A673 (cell line): ENCODE data around the gene FAM228A. TPM values are rescaled to one million over a fixed set of nuclear protein-coding genes. Genes with fewer than 3 reads are reported as not detected.

Experiments
- BruUV-seq: library from RNA; stranded (reverse); fragments of 400-500 nt; replicated peaks from 2 replicates; lab custom pipeline; 2021; lab: Mats Ljungman, UMichigan
- CTCF ChIA-PET: fragments of 300-600 bp; sonication (Branson Sonifier 250); formaldehyde crosslinking; loops from one replicate; lab custom pipeline; 2022; ENCODE audit warnings: antibody characterized with exemption; lab: Charles Lee
- POLR2A ChIA-PET: fragments of 300-600 bp; sonication (Branson Sonifier 250); formaldehyde crosslinking; loops from one replicate; lab custom pipeline; 2022; ENCODE audit warnings: antibody characterized with exemption; ENCODE audit not compliant: low non-redundant PET; lab: Charles Lee
- DNase-seq: peaks from one replicate; pipeline ENCODE4 v3.0.0-alpha.2; 2015; ENCODE audit warnings: low spot score
- H3K27ac ChIP-seq: fragments of 200-600 bp; sonication (generic); 2 replicates; pipeline ENCODE4 v1.5.1; 2016; ENCODE audit warnings: mixed run types, low read depth, mild to moderate bottlenecking, mixed read lengths, antibody characterized with exemption, low read length; ENCODE audit not compliant: poor library complexity, severe bottlenecking
- H3K27me3 ChIP-seq: fragments of 200-600 bp; sonication (generic); replicated peaks from 2 replicates; pipeline ENCODE4 v1.6.1; 2017; ENCODE audit warnings: mixed run types, low read depth, mild to moderate bottlenecking, mixed read lengths, antibody characterized with exemption, low read length; ENCODE audit not compliant: insufficient read depth, poor library complexity
- H3K36me3 ChIP-seq: fragments of 200-600 bp; sonication (generic); 2 replicates; pipeline ENCODE4 v1.6.1; 2016; ENCODE audit warnings: mixed run types, mild to moderate bottlenecking, mixed read lengths, antibody characterized with exemption, low read length; ENCODE audit not compliant: insufficient read depth, poor library complexity, severe bottlenecking
- H3K4me1 ChIP-seq: fragments of 200-600 bp; sonication (generic); 2 replicates; pipeline ENCODE4 v1.6.1; 2017; ENCODE audit warnings: mixed run types, mild to moderate bottlenecking, mixed read lengths, antibody characterized with exemption, low read length; ENCODE audit not compliant: insufficient read depth, poor library complexity, severe bottlenecking
- H3K4me3 ChIP-seq: fragments of 200-600 bp; sonication (generic); 2 replicates; pipeline ENCODE4 v1.5.1; 2016; ENCODE audit warnings: low read depth, mixed run types, mild to moderate bottlenecking, mixed read lengths, low read length; ENCODE audit not compliant: poor library complexity, severe bottlenecking
- H3K9me3 ChIP-seq: fragments of 200-600 bp; sonication (generic); 2 replicates; pipeline ENCODE4 v1.6.1; 2016; ENCODE audit warnings: mixed run types, low read depth, mild to moderate bottlenecking, mixed read lengths, antibody characterized with exemption, low read length; ENCODE audit not compliant: poor library complexity, severe bottlenecking
- EZH2 ChIP-seq: fragments of 200-600 bp; sonication (generic); IDR thresholded peaks from 2 replicates; pipeline ENCODE4 v1.6.1; 2017; ENCODE audit warnings: borderline replicate concordance, low read depth, mild to moderate bottlenecking, mixed read lengths, antibody characterized with exemption, low read length; ENCODE audit not compliant: poor library complexity, severe bottlenecking
- intact Hi-C: fragments of 100-400 bp; cut with micrococcal nuclease; formaldehyde crosslinking; loops from one replicate; pipeline ENCODE4 v1.10.0; 2022; ENCODE audit not compliant: unreplicated experiment
- total RNA-seq: library from RNA; stranded (reverse); gene quantifications from 2 replicates; pipeline ENCODE4 v1.2.3, GENCODE V29; 2021
- TF ChIP-seq, protein P1 (sequence below): fragments of 300-800, 200-600 bp; sonication (generic); conservative IDR thresholded peaks from 2 replicates; pipeline ENCODE4 v1.5.1; 2017; ENCODE audit warnings: low read depth, mild to moderate bottlenecking, antibody characterized with exemption, low read length, moderate library complexity, mixed read lengths

The FAM228A gene
- total RNA-seq, 1 experiment from 2014 or later: not detected

DNA sequence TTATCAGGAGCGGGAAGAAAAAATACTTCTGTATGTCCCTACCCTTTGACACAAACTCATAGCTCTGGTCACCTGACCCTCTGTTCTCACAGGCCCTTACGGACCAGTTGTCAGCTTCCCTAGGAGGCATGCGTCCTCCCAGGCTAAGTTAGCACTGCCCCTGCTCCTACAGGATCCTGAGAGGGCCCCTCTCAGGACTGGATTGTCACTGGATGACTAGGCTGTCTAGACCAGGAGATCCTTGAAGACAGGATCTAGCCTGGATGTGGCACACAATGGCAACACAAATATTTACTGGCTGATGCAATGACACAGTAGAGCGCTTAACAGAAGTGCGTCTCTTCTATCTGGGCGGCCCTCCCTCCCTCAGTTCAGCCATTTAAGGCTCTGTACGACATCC, 7.7 kb downstream of the FAM228A start:
- H3K36me3 ChIP-seq: no peaks in the 10 kb centered on the region
- POLR2A ChIA-PET: no interaction called here
- no peak overlapping the region for H3K27ac ChIP-seq
- no peak for DNase-seq
- TF ChIP-seq EZH2: no peak
- TF ChIP-seq, protein P1, sequence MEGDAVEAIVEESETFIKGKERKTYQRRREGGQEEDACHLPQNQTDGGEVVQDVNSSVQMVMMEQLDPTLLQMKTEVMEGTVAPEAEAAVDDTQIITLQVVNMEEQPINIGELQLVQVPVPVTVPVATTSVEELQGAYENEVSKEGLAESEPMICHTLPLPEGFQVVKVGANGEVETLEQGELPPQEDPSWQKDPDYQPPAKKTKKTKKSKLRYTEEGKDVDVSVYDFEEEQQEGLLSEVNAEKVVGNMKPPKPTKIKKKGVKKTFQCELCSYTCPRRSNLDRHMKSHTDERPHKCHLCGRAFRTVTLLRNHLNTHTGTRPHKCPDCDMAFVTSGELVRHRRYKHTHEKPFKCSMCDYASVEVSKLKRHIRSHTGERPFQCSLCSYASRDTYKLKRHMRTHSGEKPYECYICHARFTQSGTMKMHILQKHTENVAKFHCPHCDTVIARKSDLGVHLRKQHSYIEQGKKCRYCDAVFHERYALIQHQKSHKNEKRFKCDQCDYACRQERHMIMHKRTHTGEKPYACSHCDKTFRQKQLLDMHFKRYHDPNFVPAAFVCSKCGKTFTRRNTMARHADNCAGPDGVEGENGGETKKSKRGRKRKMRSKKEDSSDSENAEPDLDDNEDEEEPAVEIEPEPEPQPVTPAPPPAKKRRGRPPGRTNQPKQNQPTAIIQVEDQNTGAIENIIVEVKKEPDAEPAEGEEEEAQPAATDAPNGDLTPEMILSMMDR: no peak
- no TSS peak for BruUV-seq
- intact Hi-C loops: no loop called here
- CTCF ChIA-PET: no interaction called here
- no peaks in the 10 kb centered on the region for H3K4me1 ChIP-seq
- H3K9me3 ChIP-seq: no peaks in the 10 kb centered on the region
- no peak overlapping the region for H3K4me3 ChIP-seq
- no peaks in the 10 kb centered on the region for H3K27me3 ChIP-seq

DNA sequence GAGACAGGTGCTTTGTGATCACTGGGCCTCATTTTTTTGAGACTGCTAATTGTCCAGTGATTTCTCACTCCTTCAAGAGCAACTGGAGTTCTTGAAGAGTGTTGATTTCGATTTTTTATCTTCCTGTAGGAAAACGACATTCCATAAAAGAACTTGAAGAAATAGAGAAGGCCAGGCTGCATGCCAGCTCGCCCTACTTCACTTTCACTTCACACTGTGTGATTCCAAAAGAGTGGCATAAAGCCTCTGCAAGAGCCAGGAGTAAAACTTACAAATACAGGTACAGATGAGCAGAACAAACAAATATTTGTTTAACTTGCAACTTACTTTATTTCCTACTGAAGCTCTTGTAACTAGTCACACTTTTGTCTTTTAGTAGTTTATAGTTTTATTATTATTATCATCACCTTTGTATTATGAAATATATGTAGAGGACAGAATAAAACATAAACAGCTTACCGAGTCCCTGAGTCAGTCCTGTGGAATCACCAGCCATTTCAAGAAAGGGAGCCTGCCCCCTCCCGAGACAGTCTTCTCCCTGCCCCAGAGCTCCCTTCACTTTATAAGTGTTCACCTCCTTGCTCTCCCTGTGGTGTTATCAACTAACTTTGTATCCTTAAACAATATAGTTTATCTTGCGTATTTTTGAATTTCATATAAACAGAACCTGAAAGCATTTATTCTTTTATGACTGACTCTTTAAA, 8.7 kb downstream of the FAM228A start:
- TF ChIP-seq, protein P1: no peak
- TF ChIP-seq EZH2: no peak
- Histone ChIP-seq H3K4me3 (no peak overlapping the region), H3K36me3 (no peaks in the 10 kb centered on the region), H3K27ac (no peak overlapping the region), H3K9me3 (no peaks in the 10 kb centered on the region), H3K4me1 (no peaks in the 10 kb centered on the region), H3K27me3 (no peaks in the 10 kb centered on the region)
- no peak for DNase-seq
- POLR2A ChIA-PET: no interaction called here
- intact Hi-C loops: no loop called here
- CTCF ChIA-PET: no interaction called here
- BruUV-seq: no TSS peak

DNA sequence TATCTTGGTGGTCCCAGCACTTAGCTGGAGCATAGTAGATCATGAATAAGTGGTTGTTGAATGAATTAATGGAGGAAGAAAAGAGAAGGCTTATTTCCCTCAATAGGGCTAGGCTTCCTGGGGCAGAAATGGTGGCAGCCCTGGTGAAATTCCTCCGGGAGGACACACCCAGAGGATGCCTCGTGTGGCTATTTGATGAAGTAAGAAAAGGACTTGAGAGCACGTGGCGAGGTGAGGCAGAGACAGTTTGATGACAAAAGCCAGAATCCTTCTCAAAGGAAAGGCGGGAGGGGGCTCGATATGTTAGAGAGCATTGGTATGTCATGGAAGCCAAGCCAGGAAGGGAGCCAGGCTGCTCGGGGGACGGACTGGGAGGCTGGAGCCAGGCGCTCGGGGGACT, 14.7 kb downstream of the FAM228A start:
- intact Hi-C loops: no loop called here
- ChIA-PET POLR2A (no interaction called here), CTCF (no interaction called here)
- BruUV-seq: no TSS peak
- Histone ChIP-seq H3K27me3 (no peaks in the 10 kb centered on the region), H3K4me1 (no peaks in the 10 kb centered on the region), H3K9me3 (no peaks in the 10 kb centered on the region), H3K27ac (no peak overlapping the region), H3K36me3 (no peaks in the 10 kb centered on the region), H3K4me3 (no peak overlapping the region)
- TF ChIP-seq EZH2: no peak
- no peak for DNase-seq

DNA sequence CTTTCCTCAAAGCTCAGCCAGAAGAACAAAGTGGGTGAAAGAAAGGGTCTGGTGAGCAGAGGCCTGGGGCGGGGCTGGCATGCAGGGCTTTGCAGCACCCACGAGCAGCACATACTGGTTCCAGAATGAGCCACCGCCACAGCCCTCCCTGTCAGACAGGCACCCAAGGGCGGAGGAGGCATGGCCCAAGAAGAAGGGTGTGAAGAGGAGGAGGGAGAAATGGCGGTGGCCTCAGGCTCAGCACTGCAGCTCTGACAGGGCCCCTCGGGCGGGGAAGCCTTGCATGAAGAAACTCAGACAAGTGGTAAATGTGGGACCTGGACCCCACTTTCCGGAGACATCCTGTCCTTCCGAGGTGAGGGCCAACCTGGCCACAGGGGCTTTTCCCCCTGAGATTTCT, 15.7 kb downstream of the FAM228A start:
- H3K36me3 ChIP-seq: no peaks in the 10 kb centered on the region
- no peak overlapping the region for H3K27ac ChIP-seq
- no peaks in the 10 kb centered on the region for H3K4me1 ChIP-seq
- no peaks in the 10 kb centered on the region for H3K27me3 ChIP-seq
- intact Hi-C loops: no loop called here
- no peak overlapping the region for H3K4me3 ChIP-seq
- BruUV-seq: no TSS peak
- POLR2A ChIA-PET: no interaction called here
- CTCF ChIA-PET: no interaction called here
- TF ChIP-seq, protein P1: no peak
- no peak for TF ChIP-seq EZH2
- no peaks in the 10 kb centered on the region for H3K9me3 ChIP-seq
- no peak for DNase-seq
